ENCODE results near the gene CALHM1. TPM values are rescaled to one million over a fixed set of nuclear protein-coding genes. Genes with fewer than 3 reads are reported as not detected.

The CALHM1 gene
- total RNA-seq, 4 donors from 2014 or later: not detected

- TF ChIP-seq CTCF (IDR thresholded peaks at IDR 0.05) (no peak), POLR2A (IDR thresholded peaks at IDR 0.05) (no peak)
- Histone ChIP-seq H3K36me3 (peaks cover 7 to 8% of the 10 kb centered on the region in 2 donors), H3K27ac (no peak overlapping the region), H3K4me1 (peaks cover 6 to 14% of the 10 kb centered on the region in 2 donors), H3K9me3 (no peaks in the 10 kb centered on the region), H3K4me3 (replicated peaks in 1 of 3) (no peak overlapping the region), H3K27me3 (no peaks in the 10 kb centered on the region)
- DNase-seq: no peak
- intact Hi-C loops (cut with DNase I): no loop called here
- WGBS, 2 donors: 70 to 79% methylated on average over 8 of the region's 8 CpGs
Observed at GRCh38 chr10:103431902-103432301, 26.8 kb downstream of the CALHM1 start.

GRCh38 chr10:103429647-103430046 is 29.1 kb downstream of the CALHM1 start:
- peaks cover 0 to 7% of the 10 kb centered on the region in 2 donors for H3K4me1 ChIP-seq
- H3K27ac ChIP-seq: no peak overlapping the region
- no peak for DNase-seq
- H3K27me3 ChIP-seq: no peaks in the 10 kb centered on the region
- H3K9me3 ChIP-seq: no peaks in the 10 kb centered on the region
- 95 to 98% methylated on average over 5 of the region's 5 CpGs for WGBS, 2 donors
- intact Hi-C loops (cut with DNase I): no loop called here
- TF ChIP-seq POLR2A (IDR thresholded peaks at IDR 0.05) (no peak), CTCF (IDR thresholded peaks at IDR 0.05) (no peak)
- H3K36me3 ChIP-seq: peaks cover 17 to 25% of the 10 kb centered on the region in 2 donors
- no peak overlapping the region for H3K4me3 ChIP-seq (replicated peaks in 1 of 3)

- Histone ChIP-seq H3K9me3 (no peaks in the 10 kb centered on the region), H3K27ac (no peak overlapping the region), H3K36me3 (peaks cover 22 to 25% of the 10 kb centered on the region in 2 donors), H3K27me3 (no peaks in the 10 kb centered on the region), H3K4me3 (replicated peaks in 1 of 3) (no peak overlapping the region), H3K4me1 (peaks cover 0 to 5% of the 10 kb centered on the region in 2 donors)
- TF ChIP-seq POLR2A (IDR thresholded peaks at IDR 0.05) (no peak), CTCF (IDR thresholded peaks at IDR 0.05) (no peak)
- no peak for DNase-seq
- 63 to 67% methylated on average over 5 of the region's 5 CpGs for WGBS, 2 donors
- intact Hi-C loops (cut with DNase I): no loop called here
Observed at GRCh38 chr10:103428989-103429643, 29.6 kb downstream of the CALHM1 start.

DNA sequence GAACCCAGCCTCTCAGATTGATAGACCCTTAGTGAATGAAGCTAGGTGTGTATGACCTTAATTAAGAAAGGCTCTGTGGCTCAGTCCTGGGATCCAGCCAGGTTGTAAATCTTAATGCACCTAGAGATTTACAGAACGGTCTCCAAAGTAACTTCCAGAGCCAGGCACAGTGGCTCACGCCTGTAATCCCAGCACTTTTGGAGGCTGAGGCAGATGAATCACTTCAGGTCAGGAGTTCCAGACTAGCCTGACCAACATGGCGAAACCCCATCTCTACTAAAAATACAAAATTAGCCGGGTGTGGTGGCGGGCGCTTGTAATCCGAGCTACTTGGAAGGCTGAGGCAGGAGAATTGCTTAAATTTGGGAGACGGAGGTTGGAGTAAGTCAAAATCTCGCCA is 30.8 kb downstream of the CALHM1 start:
- Histone ChIP-seq H3K36me3 (peaks cover 30 to 35% of the 10 kb centered on the region in 2 donors), H3K27ac (no peak overlapping the region), H3K27me3 (no peaks in the 10 kb centered on the region), H3K9me3 (no peaks in the 10 kb centered on the region), H3K4me3 (replicated peaks in 1 of 3) (no peak overlapping the region), H3K4me1 (no peaks in the 10 kb centered on the region)
- no peak for DNase-seq
- intact Hi-C loops (cut with DNase I): no loop called here
- 95 to 96% methylated on average over 9 of the region's 9 CpGs for whole genome bisulfite sequencing, 2 donors
- TF ChIP-seq CTCF (IDR thresholded peaks at IDR 0.05) (no peak), POLR2A (IDR thresholded peaks at IDR 0.05) (no peak)

- WGBS, 2 donors: 87 to 90% methylated on average over 5 of the region's 5 CpGs
- peaks cover 57 to 65% of the 10 kb centered on the region in 2 donors for H3K36me3 ChIP-seq
- TF ChIP-seq POLR2A (IDR thresholded peaks at IDR 0.05) (no peak), CTCF (IDR thresholded peaks at IDR 0.05) (no peak)
- H3K4me1 ChIP-seq: no peaks in the 10 kb centered on the region
- intact Hi-C loops (cut with DNase I): no loop called here
- H3K27me3 ChIP-seq: no peaks in the 10 kb centered on the region
- no peak overlapping the region for H3K4me3 ChIP-seq (replicated peaks in 1 of 3)
- DNase-seq: no peak
- H3K27ac ChIP-seq: no peak overlapping the region
- no peaks in the 10 kb centered on the region for H3K9me3 ChIP-seq
Observed at GRCh38 chr10:103423748-103424147, 35.0 kb downstream of the CALHM1 start.

Measured in thyroid gland (tissue), 4 donors.